ENCODE results near the gene GDAP2. TPM values are rescaled to one million over a fixed set of nuclear protein-coding genes. Genes with fewer than 3 reads are reported as not detected.

Gene GDAP2
- total and polyA plus RNA-seq, 2 donors (not counting 3 experiments of a cell fraction or from before 2014, with no cell fraction given): 4.5 to 21.5 TPM

DNA sequence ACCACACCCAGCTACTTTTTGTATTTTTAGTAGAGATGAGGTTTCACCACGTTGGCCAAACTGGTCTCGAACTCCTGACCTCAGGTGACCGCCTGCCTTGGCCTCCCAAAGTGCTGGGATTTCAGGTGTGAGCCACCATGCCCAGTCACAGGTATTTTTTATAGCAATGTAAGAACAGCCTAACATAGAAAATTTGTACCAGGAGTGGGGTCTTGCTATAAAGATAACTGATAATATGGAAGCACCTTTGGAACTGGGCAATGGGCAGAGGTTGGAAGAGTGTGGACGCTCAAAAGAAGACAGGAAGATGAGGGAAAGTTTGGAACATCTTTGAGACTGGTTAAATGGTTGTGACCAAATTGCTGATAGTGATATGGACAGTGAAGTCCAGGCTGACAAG lies 99.2 kb downstream of the GDAP2 start:
- TF ChIP-seq EZH2 (IDR thresholded peaks at IDR 0.05; ENCODE audit: borderline replicate concordance, low read depth, low read length, severe bottlenecking) (no peak), FOS (IDR thresholded peaks at IDR 0.05; ENCODE audit: borderline replicate concordance, insufficient read depth, low read length) (no peak), JUN (IDR thresholded peaks at IDR 0.05; ENCODE audit: borderline replicate concordance, insufficient read depth, insufficient read length, low read depth) (no peak), POLR2AphosphoS5 (IDR thresholded peaks at IDR 0.05; ENCODE audit: insufficient read depth, low read depth, low read length) (no peak), GATA2 (IDR thresholded peaks at IDR 0.05; ENCODE audit: insufficient read depth, insufficient read length, low read depth, low read length) (no peak), POLR2A (IDR thresholded peaks at IDR 0.05; ENCODE audit: low read depth, low read length) (no peak), MYC (IDR thresholded peaks at IDR 0.05; ENCODE audit: low read depth, low read length) (no peak)
- TF ChIP-seq, protein P1, sequence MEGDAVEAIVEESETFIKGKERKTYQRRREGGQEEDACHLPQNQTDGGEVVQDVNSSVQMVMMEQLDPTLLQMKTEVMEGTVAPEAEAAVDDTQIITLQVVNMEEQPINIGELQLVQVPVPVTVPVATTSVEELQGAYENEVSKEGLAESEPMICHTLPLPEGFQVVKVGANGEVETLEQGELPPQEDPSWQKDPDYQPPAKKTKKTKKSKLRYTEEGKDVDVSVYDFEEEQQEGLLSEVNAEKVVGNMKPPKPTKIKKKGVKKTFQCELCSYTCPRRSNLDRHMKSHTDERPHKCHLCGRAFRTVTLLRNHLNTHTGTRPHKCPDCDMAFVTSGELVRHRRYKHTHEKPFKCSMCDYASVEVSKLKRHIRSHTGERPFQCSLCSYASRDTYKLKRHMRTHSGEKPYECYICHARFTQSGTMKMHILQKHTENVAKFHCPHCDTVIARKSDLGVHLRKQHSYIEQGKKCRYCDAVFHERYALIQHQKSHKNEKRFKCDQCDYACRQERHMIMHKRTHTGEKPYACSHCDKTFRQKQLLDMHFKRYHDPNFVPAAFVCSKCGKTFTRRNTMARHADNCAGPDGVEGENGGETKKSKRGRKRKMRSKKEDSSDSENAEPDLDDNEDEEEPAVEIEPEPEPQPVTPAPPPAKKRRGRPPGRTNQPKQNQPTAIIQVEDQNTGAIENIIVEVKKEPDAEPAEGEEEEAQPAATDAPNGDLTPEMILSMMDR (IDR thresholded peaks at IDR 0.05; ENCODE audit: extremely low read depth in 1 of 2, insufficient read depth in 1 of 2, low read depth in 1 of 2, low read length in 2 of 2): no peak
- TF ChIP-seq, protein P2, sequence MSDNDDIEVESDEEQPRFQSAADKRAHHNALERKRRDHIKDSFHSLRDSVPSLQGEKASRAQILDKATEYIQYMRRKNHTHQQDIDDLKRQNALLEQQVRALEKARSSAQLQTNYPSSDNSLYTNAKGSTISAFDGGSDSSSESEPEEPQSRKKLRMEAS (IDR thresholded peaks at IDR 0.05; ENCODE audit: insufficient read depth, insufficient read length): no peak
- no peak for FAIRE-seq
- no peak overlapping the region for H3K4me3 ChIP-seq (replicated peaks in 1 of 3; ENCODE audit: insufficient read depth in 1 of 3, low read depth in 1 of 3, low read length in 3 of 3)
- POLR2A ChIA-PET: no interaction called here
- dilution Hi-C loops (cut with MboI; ENCODE audit: extremely low pct_ligation_motif_present, low sequenced_read_pairs) (no loop called here), intact Hi-C loops (cut with micrococcal nuclease) (no loop called here)
- peaks cover 23% of the 10 kb centered on the region for H3K4me1 ChIP-seq (ENCODE audit: control insufficient read depth, extremely low read depth, insufficient read depth, low read length)
- H3K79me2 ChIP-seq (ENCODE audit: control insufficient read depth, insufficient read depth, low read length): no peaks in the 10 kb centered on the region
- no peak overlapping the region for H3K27ac ChIP-seq (ENCODE audit: insufficient read depth, low read depth, low read length)
- H3K4me2 ChIP-seq (ENCODE audit: insufficient read depth, low read length): no peak overlapping the region
- no peak overlapping the region for H2AFZ ChIP-seq (ENCODE audit: low read depth, low read length)
- H3K9me1 ChIP-seq (replicated peaks; ENCODE audit: control insufficient read depth, extremely low read depth, insufficient read depth, low read length): no peaks in the 10 kb centered on the region
- no peaks in the 10 kb centered on the region for H3K36me3 ChIP-seq (ENCODE audit: control insufficient read depth in 2 of 2, extremely low read depth in 1 of 2, insufficient read depth in 2 of 2, low read length in 2 of 2)
- no peaks in the 10 kb centered on the region for H4K20me1 ChIP-seq (replicated peaks; ENCODE audit: control insufficient read depth, extremely low read depth, insufficient read depth, low read length)
- H3K9ac ChIP-seq (replicated peaks; ENCODE audit: extremely low read depth, insufficient read depth, low read length): no peak overlapping the region
- no peak for DNase-seq (ENCODE audit: low read depth, low spot score)
- H3K9me3 ChIP-seq (replicated peaks; ENCODE audit: control insufficient read depth, insufficient read depth, low read length): no peaks in the 10 kb centered on the region
- CTCF ChIA-PET: no interaction called here
- no TSS peak for BruUV-seq (replicated peaks)
- H3K27me3 ChIP-seq (ENCODE audit: control insufficient read depth in 2 of 2, insufficient read depth in 2 of 2, low read length in 2 of 2): no peaks in the 10 kb centered on the region

Data from endothelial cell of umbilical vein (primary cell).